ENCODE data around the gene CDPF1. TPM values are rescaled to one million over a fixed set of nuclear protein-coding genes. Genes with fewer than 3 reads are reported as not detected.
A peak's percentile ranks its signal among the peaks of the same experiment; 100 is the strongest.

CDPF1 gene, protein sequence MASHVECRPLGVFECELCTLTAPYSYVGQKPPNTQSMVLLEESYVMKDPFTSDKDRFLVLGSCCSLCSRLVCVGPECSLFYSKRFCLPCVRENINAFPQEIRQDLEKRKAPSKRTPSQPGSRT
- total RNA-seq (10 to 100 TPM in 2 of 9 donors, 1 to 10 TPM in 7; 7.4 to 13.6 (median 9.3) TPM), polyA plus RNA-seq (10 to 100 TPM in 1 of 2 donors, 1 to 10 TPM in 1; 9.0 to 11.9 TPM)
- long read RNA-seq, donor 1, partial matches to known transcripts, result 1 of 11 reads
- long read RNA-seq, donor 1, other reads (novel, unspliced or antisense), result 3 of 11 reads
- long read RNA-seq, donor 2, transcript CDPF1-206 (2 exons, 655 nt), result minor isoform, 7 of 57 reads
- long read RNA-seq, donor 2, transcript CDPF1-205 (3 exons, 498 nt), result minor isoform, 7 of 57 reads
- long read RNA-seq, donor 2, transcript CDPF1-201 (4 exons, 1,875 nt), result major isoform, 24 of 57 reads
- long read RNA-seq, donor 2, partial matches to known transcripts, result 8 of 57 reads
- long read RNA-seq, donor 2, other reads (novel, unspliced or antisense), result 10 of 57 reads
- long read RNA-seq, donor 3, partial matches to known transcripts, result 0 of 5 reads
- long read RNA-seq, donor 3, other reads (novel, unspliced or antisense), result 0 of 5 reads

DNA sequence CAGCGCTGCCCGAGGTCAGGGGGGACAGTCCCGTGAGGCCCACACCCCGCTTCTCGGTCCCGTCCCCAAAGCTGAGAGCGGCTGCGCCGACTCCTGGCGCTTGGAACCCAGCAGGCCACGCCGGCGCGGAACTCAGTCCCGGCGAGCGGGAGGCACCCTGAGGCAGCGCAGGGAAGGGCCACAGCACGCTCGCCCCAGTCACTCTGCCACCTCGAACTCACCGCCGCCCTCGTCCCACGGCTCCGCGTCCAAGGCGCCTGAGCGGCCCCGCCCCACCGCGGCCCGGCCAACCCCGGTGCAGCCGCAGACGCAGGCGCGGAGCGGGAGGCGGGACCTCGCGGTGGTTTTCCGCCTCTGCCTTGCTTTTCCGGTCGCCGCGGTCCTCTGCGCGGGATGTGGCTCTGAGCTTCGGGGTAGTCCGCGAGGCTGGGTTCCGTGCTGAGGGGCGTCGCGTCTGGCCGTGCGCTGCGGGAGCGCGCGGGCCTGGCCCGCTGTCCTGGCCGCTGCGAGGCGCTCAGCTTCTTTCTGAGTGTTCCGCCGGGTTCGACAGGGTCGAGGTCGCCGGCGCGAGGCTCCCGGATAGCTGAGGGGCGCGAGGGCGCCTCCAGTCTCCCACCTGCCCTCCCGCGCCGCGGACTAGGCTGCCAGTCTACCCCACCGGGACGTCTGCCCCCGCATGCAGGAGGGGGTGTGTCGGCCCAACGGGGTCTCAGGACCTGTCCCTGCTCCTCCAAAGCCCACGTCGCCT is at the start of gene CDPF1:
TSS of gene CDPF1 (minus strand) at position 259 of the 748 bp plus-strand sequence. CDS start 2,009 bp downstream, outside the sequence.
- H3K4me1 ChIP-seq, result peaks cover 7 to 58% (median 31%) of the 10 kb centered on the region in 12 donors
- peak within 1 kb of the TSS; percentile 69 to 96 (median 94) for H3K27ac ChIP-seq
- ATAC-seq, result peak; percentile 74 to 94 (median 92)
- no peaks in the 10 kb centered on the region for H3K9me3 ChIP-seq
- peak; percentile 94 to 97 (median 95) for DNase-seq
- H3K27me3 ChIP-seq, result no peaks in the 10 kb centered on the region
- peak within 1 kb of the TSS; percentile 53 to 97 (median 81) for H3K4me3 ChIP-seq
- H3K36me3 ChIP-seq, result peaks cover 0 to 6% (median 0%) of the 10 kb centered on the region in 9 donors
- TF ChIP-seq, protein P1, sequence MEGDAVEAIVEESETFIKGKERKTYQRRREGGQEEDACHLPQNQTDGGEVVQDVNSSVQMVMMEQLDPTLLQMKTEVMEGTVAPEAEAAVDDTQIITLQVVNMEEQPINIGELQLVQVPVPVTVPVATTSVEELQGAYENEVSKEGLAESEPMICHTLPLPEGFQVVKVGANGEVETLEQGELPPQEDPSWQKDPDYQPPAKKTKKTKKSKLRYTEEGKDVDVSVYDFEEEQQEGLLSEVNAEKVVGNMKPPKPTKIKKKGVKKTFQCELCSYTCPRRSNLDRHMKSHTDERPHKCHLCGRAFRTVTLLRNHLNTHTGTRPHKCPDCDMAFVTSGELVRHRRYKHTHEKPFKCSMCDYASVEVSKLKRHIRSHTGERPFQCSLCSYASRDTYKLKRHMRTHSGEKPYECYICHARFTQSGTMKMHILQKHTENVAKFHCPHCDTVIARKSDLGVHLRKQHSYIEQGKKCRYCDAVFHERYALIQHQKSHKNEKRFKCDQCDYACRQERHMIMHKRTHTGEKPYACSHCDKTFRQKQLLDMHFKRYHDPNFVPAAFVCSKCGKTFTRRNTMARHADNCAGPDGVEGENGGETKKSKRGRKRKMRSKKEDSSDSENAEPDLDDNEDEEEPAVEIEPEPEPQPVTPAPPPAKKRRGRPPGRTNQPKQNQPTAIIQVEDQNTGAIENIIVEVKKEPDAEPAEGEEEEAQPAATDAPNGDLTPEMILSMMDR (IDR thresholded peaks at IDR 0.05), result peak in 2 of 12 donors; percentile 12 to 31
- peak; percentile 74 to 96 for TF ChIP-seq POLR2A (IDR thresholded peaks at IDR 0.05)
- intact Hi-C loops (cut with DNase I), result loop anchor here in 5 of 10 donors (2.0 to 10.0 kb wide), 4 partner anchors 17 to 105 kb away; partner anchors contain the start of genes PPARA (in 2 of the 5) and GTSE1 (in 1 of the 5)
- 0 to 1% (median 0%) methylated on average over 40 to 89 of the region's 89 CpGs for WGBS, 4 donors

DNA sequence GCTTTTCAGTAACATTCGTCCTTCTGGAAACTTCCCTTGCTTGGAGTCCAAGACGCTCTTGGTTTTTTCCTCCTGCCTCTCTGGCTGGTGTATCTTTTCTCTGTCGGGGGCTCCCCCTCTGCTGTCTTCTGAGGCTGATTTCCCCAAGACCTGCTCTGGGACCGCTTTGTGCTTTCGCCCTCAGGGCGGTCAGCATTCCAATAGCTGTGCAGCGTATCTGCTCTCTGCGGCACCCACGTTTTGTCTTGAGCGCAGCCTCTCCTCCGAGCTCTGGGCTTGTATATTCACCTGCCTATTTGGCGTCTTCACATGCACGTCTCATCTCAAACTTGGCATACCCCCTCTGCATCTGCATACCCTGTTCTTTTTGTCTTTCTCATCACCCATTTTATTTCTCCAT is 49.0 kb upstream of the CDPF1 start:
- ATAC-seq, result no peak
- Histone ChIP-seq H3K27ac (no peak overlapping the region), H3K9me3 (no peaks in the 10 kb centered on the region), H3K4me3 (peak overlapping the region in 2 of 12 donors; percentile 1 to 28), H3K36me3 (no peaks in the 10 kb centered on the region), H3K4me1 (peaks cover 0 to 23% (median 15%) of the 10 kb centered on the region in 12 donors), H3K27me3 (no peaks in the 10 kb centered on the region)
- intact Hi-C loops (cut with DNase I), result loop anchor here in 6 of 10 donors (5.0 kb wide), 5 partner anchors 42 to 177 kb away; partner anchors contain the start of genes CDPF1 (in 1 of the 6) and PPARA (in 1 of the 6)
- DNase-seq, result no peak
- TF ChIP-seq POLR2A (IDR thresholded peaks at IDR 0.05), result no peak
- TF ChIP-seq, protein P1 (IDR thresholded peaks at IDR 0.05), result no peak
- 82 to 87% (median 85%) methylated on average over 13 of the region's 13 CpGs for WGBS, 4 donors

DNA sequence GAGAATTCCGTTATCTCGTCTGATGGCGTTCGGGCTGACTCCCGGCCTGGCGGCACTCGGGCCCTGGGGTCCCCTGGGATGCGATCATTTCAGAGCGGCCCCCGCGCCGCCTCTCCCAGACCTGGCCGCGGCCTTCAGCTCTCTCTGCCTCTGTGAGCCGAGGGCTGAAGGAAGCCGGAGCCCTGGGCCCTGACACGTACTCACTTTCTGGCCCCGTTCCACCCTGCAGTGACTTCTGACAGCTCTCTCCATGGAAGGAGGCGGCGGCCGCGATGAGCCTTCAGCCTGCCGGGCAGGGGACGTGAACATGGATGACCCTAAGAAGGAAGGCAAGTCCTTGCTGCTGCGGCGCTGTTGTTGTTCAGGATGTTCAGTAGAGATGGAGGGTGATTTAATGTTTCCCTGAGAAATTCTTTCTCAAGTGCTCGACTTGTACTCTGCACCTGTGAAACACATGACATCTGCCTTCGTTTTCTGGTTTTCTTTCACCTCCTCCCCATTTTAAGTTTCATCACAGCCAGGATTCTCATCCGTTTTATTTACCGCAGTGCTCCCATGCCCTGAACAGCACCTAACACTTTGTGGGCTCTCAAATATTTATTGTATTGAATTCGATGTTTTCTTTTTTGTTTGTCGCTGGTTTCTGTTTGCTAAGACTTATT is 47.2 kb upstream of the CDPF1 start:
- intact Hi-C loops (cut with DNase I), result loop anchor here in 7 of 10 donors (2.0 to 5.0 kb wide), 6 partner anchors 30 to 175 kb away; partner anchors contain the start of genes CDPF1 (in 1 of the 7) and PPARA (in 1 of the 7)
- peak in 2 of 4 donors; percentile 1 to 4 for ATAC-seq

More for the DNA sequence above, 47.2 kb upstream of the CDPF1 start:
- WGBS, 4 donors, result 6 to 8% (median 8%) methylated on average over 24 to 32 of the region's 32 CpGs
- TF ChIP-seq POLR2A (IDR thresholded peaks at IDR 0.05), result no peak
- TF ChIP-seq, protein P1 (IDR thresholded peaks at IDR 0.05), result no peak
- peaks cover 0 to under 1% (median 0%) of the 10 kb centered on the region in 12 donors for H3K9me3 ChIP-seq
- no peak for DNase-seq
- no peaks in the 10 kb centered on the region for H3K27me3 ChIP-seq
- H3K4me1 ChIP-seq, result peaks cover 0 to 36% (median 15%) of the 10 kb centered on the region in 12 donors
- H3K27ac ChIP-seq, result peak overlapping the region in 1 of 12 donors; percentile 85
- H3K4me3 ChIP-seq, result peak overlapping the region; percentile 21 to 74 (median 63)
- peaks cover 0 to 17% (median 14%) of the 10 kb centered on the region in 9 donors for H3K36me3 ChIP-seq

All from heart left ventricle (tissue), 16 donors.